Nephron progenitor cell (in vitro differentiated cells): Measurements from ENCODE around the gene AKR1C3.
"Not testable (repeated sequence)": the region's sequence is repeated elsewhere in the genome, so short reads cannot be mapped to it uniquely, and the experiment has no call there.

Experiments
- DNase-seq: peaks from one replicate; pipeline ENCODE4 v3.0.0; 2021
- H3K27ac Mint-ChIP-seq: 2 replicates; pipeline ENCODE4 v1.8.0; 2021; ENCODE audit warnings: mild to moderate bottlenecking, moderate library complexity, mixed read lengths
- H3K27me3 Mint-ChIP-seq: 2 replicates; pipeline ENCODE4 v1.8.0; 2021; ENCODE audit warnings: mild to moderate bottlenecking, low read depth, mixed read lengths; ENCODE audit not compliant: poor library complexity
- H3K36me3 Mint-ChIP-seq: 2 replicates; pipeline ENCODE4 v1.8.0; 2021; ENCODE audit warnings: low read depth, mixed read lengths
- H3K4me1 Mint-ChIP-seq: 2 replicates; pipeline ENCODE4 v1.8.0; 2021; ENCODE audit warnings: mixed read lengths
- H3K4me3 Mint-ChIP-seq: 2 replicates; pipeline ENCODE4 v1.8.0; 2021; ENCODE audit warnings: mild to moderate bottlenecking, moderate library complexity, mixed read lengths
- H3K9me3 Mint-ChIP-seq: 2 replicates; pipeline ENCODE4 v1.8.0; 2021; ENCODE audit warnings: mild to moderate bottlenecking, moderate library complexity, mixed read lengths
- CTCF ChIP-seq: fragments of 200-600 bp; sonication (generic); IDR thresholded peaks from 2 replicates; pipeline ENCODE4 v1.5.0; 2021; ENCODE audit warnings: antibody characterized with exemption

The AKR1C3 gene

GRCh38 chr10:5135581-5135980, 41.4 kb downstream of the AKR1C3 start:
- Mint-ChIP-seq H3K27me3 (peaks cover 2% of the 10 kb centered on the region), H3K36me3 (no peaks in the 10 kb centered on the region), H3K27ac (no peak overlapping the region), H3K9me3 (peaks cover 46% of the 10 kb centered on the region), H3K4me1 (no peaks in the 10 kb centered on the region), H3K4me3 (no peak overlapping the region)
- no peak for DNase-seq
- no peak for TF ChIP-seq CTCF

- no peak for TF ChIP-seq CTCF
- DNase-seq, result no peak
- no peaks in the 10 kb centered on the region for H3K4me1 Mint-ChIP-seq
- H3K36me3 Mint-ChIP-seq, result no peaks in the 10 kb centered on the region
- H3K27ac Mint-ChIP-seq, result no peak overlapping the region
- no peak overlapping the region for H3K4me3 Mint-ChIP-seq
- H3K27me3 Mint-ChIP-seq, result peaks cover 2% of the 10 kb centered on the region
- peaks cover 46% of the 10 kb centered on the region for H3K9me3 Mint-ChIP-seq
Observed at GRCh38 chr10:5136468-5137087, 42.4 kb downstream of the AKR1C3 start.

GRCh38 chr10:5137699-5138098, 43.5 kb downstream of the AKR1C3 start:
- H3K4me1 Mint-ChIP-seq, H3K27me3 Mint-ChIP-seq, H3K4me3 Mint-ChIP-seq, H3K27ac Mint-ChIP-seq, H3K36me3 Mint-ChIP-seq, DNase-seq: not testable (repeated sequence)
- peaks cover 54% of the 10 kb centered on the region for H3K9me3 Mint-ChIP-seq

GRCh38 chr10:5142199-5142598, 48.0 kb downstream of the AKR1C3 start:
- H3K27ac Mint-ChIP-seq, result no peak overlapping the region
- H3K4me1 Mint-ChIP-seq, result no peaks in the 10 kb centered on the region
- TF ChIP-seq CTCF, result no peak
- H3K36me3 Mint-ChIP-seq, result no peaks in the 10 kb centered on the region
- H3K27me3 Mint-ChIP-seq, result no peaks in the 10 kb centered on the region
- H3K4me3 Mint-ChIP-seq, result no peak overlapping the region
- peaks cover 50% of the 10 kb centered on the region for H3K9me3 Mint-ChIP-seq
- DNase-seq, result no peak

- H3K36me3 Mint-ChIP-seq, result no peaks in the 10 kb centered on the region
- TF ChIP-seq CTCF, result no peak
- H3K9me3 Mint-ChIP-seq, result peaks cover 45% of the 10 kb centered on the region
Observed at GRCh38 chr10:5143137-5143536, 48.9 kb downstream of the AKR1C3 start.

GRCh38 chr10:5146920-5147254, 52.7 kb downstream of the AKR1C3 start:
- Mint-ChIP-seq H3K4me1 (no peaks in the 10 kb centered on the region), H3K4me3 (no peak overlapping the region), H3K9me3 (peaks cover 59% of the 10 kb centered on the region), H3K27me3 (peaks cover 3% of the 10 kb centered on the region), H3K27ac (no peak overlapping the region), H3K36me3 (no peaks in the 10 kb centered on the region)
- DNase-seq, result no peak
- TF ChIP-seq CTCF, result no peak

More at GRCh38 chr10:5143137-5143536, 48.9 kb downstream of the AKR1C3 start:
- H3K4me1 Mint-ChIP-seq, result no peaks in the 10 kb centered on the region
- DNase-seq, result no peak
- H3K27me3 Mint-ChIP-seq, result peaks cover 3% of the 10 kb centered on the region
- no peak overlapping the region for H3K27ac Mint-ChIP-seq
- H3K4me3 Mint-ChIP-seq, result no peak overlapping the region
